Natural killer cell (primary cell): ENCODE data around the gene PRKAG2. TPM values are rescaled to one million over a fixed set of nuclear protein-coding genes. Genes with fewer than 3 reads are reported as not detected.

Experiments
- ATAC-seq, 3 donors: fragments of 150-1000 bp in 2 of 3; fragments of 200-7000 bp in 1 of 3; cut with Tn5 transposase; 1 replicate in 1 of 3; 2 replicates in 2 of 3; pipeline ENCODE4 v1.10.0; 2021; ENCODE audit warnings: mild to moderate bottlenecking in 2 of 3, moderate library complexity in 2 of 3
- DNase-seq, 2 donors: peaks; one replicate each; pipeline versions ENCODE4 v3.0.0 to v3.0.0-alpha.2; 2013 to 2021; ENCODE audit warnings: mixed read lengths in 1 of 2
- H3K27ac ChIP-seq: one replicate; pipeline ENCODE4 v1.5.1; 2013; ENCODE audit warnings: mild to moderate bottlenecking, low read length
- H3K27me3 ChIP-seq: one replicate; pipeline ENCODE4 v1.6.1; 2013; ENCODE audit warnings: low read length; ENCODE audit not compliant: control insufficient read depth, insufficient read depth
- H3K36me3 ChIP-seq: one replicate; pipeline ENCODE4 v1.6.1; 2013; ENCODE audit warnings: low read length; ENCODE audit not compliant: control insufficient read depth, insufficient read depth
- H3K4me1 ChIP-seq: one replicate; pipeline ENCODE4 v1.6.1; 2013; ENCODE audit warnings: low read length; ENCODE audit not compliant: control insufficient read depth, insufficient read depth
- H3K4me3 ChIP-seq: one replicate; pipeline ENCODE4 v1.5.1; 2013; ENCODE audit warnings: low read length
- H3K9me3 ChIP-seq: one replicate; pipeline ENCODE4 v1.6.1; 2013; ENCODE audit warnings: low read length; ENCODE audit not compliant: control insufficient read depth, insufficient read depth
- H3K27ac Mint-ChIP-seq, 2 donors: one replicate each; pipeline ENCODE4 v1.8.0; 2022; ENCODE audit warnings: mild to moderate bottlenecking in 2 of 2, mixed read lengths in 2 of 2, moderate library complexity in 1 of 2
- H3K27me3 Mint-ChIP-seq, 2 donors: one replicate each; pipeline ENCODE4 v1.8.0; 2022; ENCODE audit warnings: low read depth in 2 of 2, mixed read lengths in 2 of 2
- H3K36me3 Mint-ChIP-seq: one replicate; pipeline ENCODE4 v1.8.0; 2022; ENCODE audit warnings: mixed read lengths
- H3K4me1 Mint-ChIP-seq, 2 donors: one replicate each; pipeline ENCODE4 v1.8.0; 2022; ENCODE audit warnings: mixed read lengths in 2 of 2
- H3K4me3 Mint-ChIP-seq: one replicate; pipeline ENCODE4 v1.8.0; 2022; ENCODE audit warnings: mild to moderate bottlenecking, moderate library complexity, mixed read lengths
- H3K9me3 Mint-ChIP-seq, 2 donors: one replicate each; pipeline ENCODE4 v1.8.0; 2022; ENCODE audit warnings: mixed read lengths in 2 of 2
- WGBS: methylation state at CpG from one replicate; pipeline ENCODE4 v1.1.7; 2013; ENCODE audit warnings: missing lambda C conversion rate; ENCODE audit not compliant: insufficient coverage; 5-methylcytosine and 5-hydroxymethylcytosine counted together
- intact Hi-C: fragments of 100-400 bp; cut with micrococcal nuclease; formaldehyde crosslinking; loops from one replicate; pipeline ENCODE4 v1.14.2; 2022
- total RNA-seq, 4 donors: library from RNA; stranded (reverse); fragments of 120-200 nt in 1 of 4; gene quantifications; one replicate each; pipeline versions ENCODE4 v1.2.3 to v1.2.4, GENCODE V29; 2013 to 2022
- TF ChIP-seq, protein P1 (sequence below): fragments of 200-600 bp; IDR thresholded peaks from one replicate; pipeline ENCODE4 v1.8.0; 2022; ENCODE audit warnings: antibody characterized with exemption

Gene PRKAG2
- total RNA-seq, 3 donors from 2014 or later (not counting 1 experiment from before 2014, with no cell fraction given), result 42.6 to 66.5 (median 64.4) TPM

DNA sequence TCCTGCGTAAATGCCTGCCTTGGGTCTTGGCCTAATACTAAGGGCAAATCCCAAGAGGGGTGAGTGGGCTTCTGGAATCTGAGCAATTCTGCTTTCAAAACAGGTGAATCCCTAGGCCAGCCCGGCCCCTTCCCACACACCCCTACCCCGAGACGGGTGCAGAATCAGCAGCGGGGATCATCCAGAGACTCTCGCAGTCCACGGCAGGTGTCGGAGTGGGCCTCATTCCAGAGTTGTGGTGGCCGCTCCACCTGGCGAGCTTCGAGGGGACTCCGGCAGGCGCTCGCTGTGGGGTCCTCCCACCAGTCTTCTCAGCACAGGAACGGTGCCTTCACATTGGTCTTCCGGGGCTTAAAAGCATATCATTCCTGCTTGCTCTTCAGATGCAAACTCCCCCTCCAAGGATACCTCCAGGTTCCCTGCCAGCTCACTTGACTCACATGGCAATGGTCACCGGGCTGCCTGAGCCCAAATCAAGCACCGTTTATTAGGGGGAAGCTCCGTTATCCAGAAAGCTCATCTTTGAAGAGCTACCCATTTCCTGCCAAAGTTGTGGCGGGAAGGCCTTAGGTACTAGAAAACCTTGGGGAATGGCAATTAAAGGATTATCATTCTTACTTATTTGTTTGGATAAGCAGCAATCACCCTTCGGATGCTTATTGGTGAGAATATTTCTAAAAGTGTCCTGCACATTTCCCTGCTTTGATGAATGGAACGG, 67.6 kb downstream of the PRKAG2 start:
- WGBS, result 93% methylated on average over 22 of the region's 22 CpGs
- Mint-ChIP-seq H3K27ac (no peak overlapping the region), H3K9me3 (no peaks in the 10 kb centered on the region), H3K4me1 (peaks cover 25 to 27% of the 10 kb centered on the region in 2 donors), H3K36me3 (no peaks in the 10 kb centered on the region), H3K27me3 (no peaks in the 10 kb centered on the region), H3K4me3 (no peak overlapping the region)
- peaks cover 7% of the 10 kb centered on the region for H3K4me1 ChIP-seq
- TF ChIP-seq, protein P1, sequence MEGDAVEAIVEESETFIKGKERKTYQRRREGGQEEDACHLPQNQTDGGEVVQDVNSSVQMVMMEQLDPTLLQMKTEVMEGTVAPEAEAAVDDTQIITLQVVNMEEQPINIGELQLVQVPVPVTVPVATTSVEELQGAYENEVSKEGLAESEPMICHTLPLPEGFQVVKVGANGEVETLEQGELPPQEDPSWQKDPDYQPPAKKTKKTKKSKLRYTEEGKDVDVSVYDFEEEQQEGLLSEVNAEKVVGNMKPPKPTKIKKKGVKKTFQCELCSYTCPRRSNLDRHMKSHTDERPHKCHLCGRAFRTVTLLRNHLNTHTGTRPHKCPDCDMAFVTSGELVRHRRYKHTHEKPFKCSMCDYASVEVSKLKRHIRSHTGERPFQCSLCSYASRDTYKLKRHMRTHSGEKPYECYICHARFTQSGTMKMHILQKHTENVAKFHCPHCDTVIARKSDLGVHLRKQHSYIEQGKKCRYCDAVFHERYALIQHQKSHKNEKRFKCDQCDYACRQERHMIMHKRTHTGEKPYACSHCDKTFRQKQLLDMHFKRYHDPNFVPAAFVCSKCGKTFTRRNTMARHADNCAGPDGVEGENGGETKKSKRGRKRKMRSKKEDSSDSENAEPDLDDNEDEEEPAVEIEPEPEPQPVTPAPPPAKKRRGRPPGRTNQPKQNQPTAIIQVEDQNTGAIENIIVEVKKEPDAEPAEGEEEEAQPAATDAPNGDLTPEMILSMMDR, result no peak
- no peak overlapping the region for H3K4me3 ChIP-seq
- intact Hi-C loops, result no loop called here
- no peak for ATAC-seq
- H3K27me3 ChIP-seq, result no peaks in the 10 kb centered on the region
- H3K27ac ChIP-seq, result no peak overlapping the region
- no peaks in the 10 kb centered on the region for H3K36me3 ChIP-seq
- no peak for DNase-seq
- no peaks in the 10 kb centered on the region for H3K9me3 ChIP-seq

DNA sequence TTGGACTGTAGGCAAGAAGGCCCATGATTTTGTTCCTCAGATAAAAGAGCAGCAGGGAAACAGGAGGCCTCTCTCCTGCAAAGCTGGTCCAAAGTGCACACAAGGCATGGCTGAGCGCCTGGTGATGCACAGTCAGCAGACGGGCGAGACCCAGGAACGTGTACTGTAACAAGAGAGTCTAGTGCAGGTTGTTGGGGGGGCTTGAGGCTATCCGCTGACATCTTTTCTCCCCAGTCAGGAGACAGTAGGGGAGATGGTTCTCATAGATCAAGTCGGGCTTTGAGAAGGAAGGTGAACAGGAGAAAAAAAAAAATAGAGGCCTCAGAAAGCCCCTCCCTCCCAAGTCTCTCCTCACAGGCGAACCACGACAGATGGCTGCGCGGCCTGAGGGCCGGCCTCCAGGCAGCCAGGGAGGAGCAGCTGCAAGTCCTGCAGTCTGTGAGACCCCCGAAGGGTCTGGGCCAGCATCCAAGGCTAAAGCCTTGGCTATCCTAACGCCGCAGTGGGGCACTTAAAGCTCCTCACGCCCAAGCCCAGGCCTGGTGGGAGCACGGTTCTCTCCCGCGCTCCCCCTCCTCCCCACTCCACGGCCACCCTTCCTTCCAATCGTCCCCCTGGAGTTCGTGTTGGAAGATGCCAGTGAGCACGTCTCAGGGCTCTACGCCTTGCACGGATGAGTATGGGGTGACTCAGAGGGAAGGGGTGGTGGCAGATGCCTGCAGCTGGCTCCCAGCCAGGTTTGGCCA, 68.3 kb downstream of the PRKAG2 start:
- no peaks in the 10 kb centered on the region for H3K27me3 Mint-ChIP-seq
- DNase-seq (no peak), ATAC-seq (no peak)
- no peaks in the 10 kb centered on the region for H3K36me3 Mint-ChIP-seq
- intact Hi-C loops, result no loop called here
- H3K27ac ChIP-seq, result no peak overlapping the region
- H3K27me3 ChIP-seq, result no peaks in the 10 kb centered on the region
- H3K4me3 ChIP-seq, result no peak overlapping the region
- no peaks in the 10 kb centered on the region for H3K9me3 Mint-ChIP-seq
- H3K4me1 Mint-ChIP-seq, result peaks cover 22 to 25% of the 10 kb centered on the region in 2 donors
- H3K4me3 Mint-ChIP-seq, result no peak overlapping the region
- peaks cover 7% of the 10 kb centered on the region for H3K4me1 ChIP-seq
- no peaks in the 10 kb centered on the region for H3K36me3 ChIP-seq
- H3K27ac Mint-ChIP-seq, result no peak overlapping the region
- no peaks in the 10 kb centered on the region for H3K9me3 ChIP-seq
- WGBS, result 92% methylated on average over 23 of the region's 24 CpGs
- TF ChIP-seq, protein P1, result no peak

DNA sequence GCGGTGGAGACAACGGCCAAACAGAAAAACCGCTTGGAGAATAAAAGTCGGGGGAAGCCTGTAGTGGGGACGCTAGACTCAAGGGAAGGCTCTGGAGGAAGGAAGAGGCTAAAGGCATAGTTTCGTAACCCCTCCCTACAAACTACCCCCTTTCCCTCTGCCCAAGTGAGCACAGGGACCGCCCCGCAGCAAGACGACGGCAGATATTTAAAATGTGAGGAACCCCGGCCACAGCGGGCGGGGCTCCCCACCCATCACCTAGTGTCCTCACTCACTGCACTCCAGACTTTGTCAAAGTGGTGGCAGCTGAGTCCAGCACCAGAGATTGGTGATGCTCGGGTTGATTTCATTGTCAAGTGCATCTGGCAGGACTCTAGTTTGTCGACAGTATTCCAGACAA, 69.1 kb downstream of the PRKAG2 start:
- no peaks in the 10 kb centered on the region for H3K9me3 ChIP-seq
- intact Hi-C loops, result no loop called here
- peaks cover 15 to 25% of the 10 kb centered on the region in 2 donors for H3K4me1 Mint-ChIP-seq
- no peaks in the 10 kb centered on the region for H3K27me3 Mint-ChIP-seq
- no peak overlapping the region for H3K4me3 ChIP-seq
- no peak overlapping the region for H3K4me3 Mint-ChIP-seq
- H3K36me3 ChIP-seq, result no peaks in the 10 kb centered on the region
- ATAC-seq (no peak), DNase-seq (no peak)
- WGBS, result 95% methylated on average over 14 of the region's 15 CpGs
- H3K36me3 Mint-ChIP-seq, result no peaks in the 10 kb centered on the region
- no peak overlapping the region for H3K27ac ChIP-seq
- no peaks in the 10 kb centered on the region for H3K27me3 ChIP-seq
- H3K9me3 Mint-ChIP-seq, result no peaks in the 10 kb centered on the region
- peaks cover 7% of the 10 kb centered on the region for H3K4me1 ChIP-seq
- H3K27ac Mint-ChIP-seq, result no peak overlapping the region
- TF ChIP-seq, protein P1, result no peak
